ENCODE measurements around the gene LMBR1L. TPM values are rescaled to one million over a fixed set of nuclear protein-coding genes. Genes with fewer than 3 reads are reported as not detected.

Gene LMBR1L
- total RNA-seq, 1 experiment from 2014 or later: 55.1 TPM

DNA sequence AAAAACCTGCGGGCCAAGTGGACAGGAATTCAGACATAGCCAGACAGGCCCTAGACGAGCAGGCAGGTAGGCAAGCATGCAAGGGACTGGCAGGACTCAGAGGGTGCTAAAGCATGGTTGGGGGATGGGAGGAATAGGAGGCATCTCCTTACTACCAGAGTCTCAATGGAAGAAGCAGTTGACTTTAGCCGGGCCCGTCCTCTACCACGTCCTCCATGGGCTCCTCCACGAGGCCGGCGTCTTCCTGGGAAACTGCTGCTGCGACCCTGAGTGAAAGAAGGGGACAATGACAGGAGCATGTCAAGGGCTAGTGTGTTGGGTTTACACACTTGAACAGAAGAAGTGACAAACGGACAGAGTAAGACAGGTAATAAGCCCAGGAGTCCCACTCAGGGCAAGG is 61.7 kb downstream of the LMBR1L start:
- Mint-ChIP-seq H3K4me1 (no peaks in the 10 kb centered on the region), H3K4me3 (no peak overlapping the region; a peak in 1 of 5 replicates), H3K36me3 (ENCODE audit: insufficient read depth in 1 of 3, low read depth in 3 of 3) (peaks cover 76 to 97% (median 97%) of the 10 kb centered on the region in 3 experiments), H3K9me3 (no peaks in the 10 kb centered on the region), H3K27me3 (ENCODE audit: low read depth) (no peaks in the 10 kb centered on the region), H3K27ac (peak overlapping the region in 1 of 3 experiments; percentile 70; a peak in 1 of 7 replicates)
- no peak for DNase-seq
- Histone ChIP-seq H3K23me2 (ENCODE audit: insufficient read length, low read depth, low read length, poor library complexity, severe bottlenecking) (no peaks in the 10 kb centered on the region), H3K9me3 (ENCODE audit: control insufficient read depth, low read depth, low read length) (no peaks in the 10 kb centered on the region), H3K56ac (ENCODE audit: insufficient read length, low read depth, low read length) (no peak overlapping the region), H3K9ac (ENCODE audit: extremely low read depth, insufficient read length, low read length) (no peak overlapping the region), H3K18ac (ENCODE audit: insufficient read length, low read depth, low read length) (no peak overlapping the region), H3K4me2 (ENCODE audit: insufficient read depth, insufficient read length, low read length) (no peak overlapping the region), H2BK120ac (ENCODE audit: low read depth, low read length, poor library complexity, severe bottlenecking) (no peak overlapping the region), H4K8ac (replicated peaks; ENCODE audit: insufficient read length, low read depth, low read length) (no peak overlapping the region), H4K5ac (ENCODE audit: insufficient read length, low read depth, low read length) (no peak overlapping the region), H2BK20ac (ENCODE audit: low read depth, low read length, poor library complexity, severe bottlenecking) (no peak overlapping the region), H3K14ac (ENCODE audit: insufficient read depth, low read length) (no peak overlapping the region), H3K23ac (ENCODE audit: insufficient read length, low read depth, low read length) (no peak overlapping the region), H2BK5ac (ENCODE audit: insufficient read length, low read length) (no peak overlapping the region), H3K79me2 (ENCODE audit: insufficient read depth, low read length) (no peaks in the 10 kb centered on the region), H2AFZ (ENCODE audit: low read length) (no peak overlapping the region), H3K4me1 (ENCODE audit: insufficient read depth, low read length) (no peaks in the 10 kb centered on the region), H4K20me1 (ENCODE audit: control insufficient read depth, insufficient read depth, insufficient read length) (no peaks in the 10 kb centered on the region), H2BK12ac (ENCODE audit: insufficient read length, low read depth, low read length) (no peak overlapping the region), H3K4ac (ENCODE audit: low read depth, low read length) (no peak overlapping the region), H3K27ac (ENCODE audit: insufficient read length, low read depth, low read length) (no peak overlapping the region), H2AK5ac (ENCODE audit: insufficient read length, low read length) (no peak overlapping the region), H2BK15ac (ENCODE audit: low read depth, low read length) (no peak overlapping the region), H3K79me1 (ENCODE audit: insufficient read depth, low read depth, low read length, poor library complexity, severe bottlenecking) (no peaks in the 10 kb centered on the region), H3T11ph (ENCODE audit: low read length) (no peak overlapping the region), H4K91ac (ENCODE audit: insufficient read length, low read depth, low read length) (no peak overlapping the region), H3K27me3 (ENCODE audit: insufficient read depth, low read length) (no peaks in the 10 kb centered on the region)
- no CpG with 5 or more reads among the region's 10 CpGs for WGBS (ENCODE audit: extremely low coverage, insufficient read length, low lambda C conversion rate)
- TF ChIP-seq, protein P1, sequence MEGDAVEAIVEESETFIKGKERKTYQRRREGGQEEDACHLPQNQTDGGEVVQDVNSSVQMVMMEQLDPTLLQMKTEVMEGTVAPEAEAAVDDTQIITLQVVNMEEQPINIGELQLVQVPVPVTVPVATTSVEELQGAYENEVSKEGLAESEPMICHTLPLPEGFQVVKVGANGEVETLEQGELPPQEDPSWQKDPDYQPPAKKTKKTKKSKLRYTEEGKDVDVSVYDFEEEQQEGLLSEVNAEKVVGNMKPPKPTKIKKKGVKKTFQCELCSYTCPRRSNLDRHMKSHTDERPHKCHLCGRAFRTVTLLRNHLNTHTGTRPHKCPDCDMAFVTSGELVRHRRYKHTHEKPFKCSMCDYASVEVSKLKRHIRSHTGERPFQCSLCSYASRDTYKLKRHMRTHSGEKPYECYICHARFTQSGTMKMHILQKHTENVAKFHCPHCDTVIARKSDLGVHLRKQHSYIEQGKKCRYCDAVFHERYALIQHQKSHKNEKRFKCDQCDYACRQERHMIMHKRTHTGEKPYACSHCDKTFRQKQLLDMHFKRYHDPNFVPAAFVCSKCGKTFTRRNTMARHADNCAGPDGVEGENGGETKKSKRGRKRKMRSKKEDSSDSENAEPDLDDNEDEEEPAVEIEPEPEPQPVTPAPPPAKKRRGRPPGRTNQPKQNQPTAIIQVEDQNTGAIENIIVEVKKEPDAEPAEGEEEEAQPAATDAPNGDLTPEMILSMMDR (conservative IDR thresholded peaks at IDR 0.05): no peak

Other genes starting within 250 kb of the LMBR1L start
- gene RND1, start 245.0 kb downstream of the LMBR1L start, total RNA-seq (2021): 9.5 and 9.7 TPM in 2 replicates
- gene FKBP11, start 185.4 kb downstream of the LMBR1L start, total RNA-seq (2021): 40.8 and 43.6 TPM in 2 replicates
- gene ARF3, start 153.4 kb downstream of the LMBR1L start, total RNA-seq (2021): 254 and 263 TPM in 2 replicates
- 0.37 and 0.53 TPM in 2 replicates for gene WNT10B, start 139.1 kb downstream of the LMBR1L start, total RNA-seq (2021)
- not detected in 2 replicates for gene WNT1, start 132.5 kb downstream of the LMBR1L start, total RNA-seq (2021)
- gene DDN, start 111.5 kb downstream of the LMBR1L start, total RNA-seq (2021): 0.35 and 0.39 TPM in 2 replicates
- gene PRKAG1, start 92.1 kb downstream of the LMBR1L start, total RNA-seq (2021): 34.8 and 36.7 TPM in 2 replicates
- 83.9 and 93.7 TPM in 2 replicates for gene KMT2D, start 50.1 kb downstream of the LMBR1L start, total RNA-seq (2021)
- gene RHEBL1, start 40.9 kb downstream of the LMBR1L start, total RNA-seq (2021): 4.0 and 4.1 TPM in 2 replicates
- gene DHH, start 16.0 kb downstream of the LMBR1L start, total RNA-seq (2021): 0.13 and 0.20 TPM in 2 replicates
- 2,063 and 2,102 TPM in 2 replicates for gene TUBA1B, start 20.5 kb upstream of the LMBR1L start, total RNA-seq (2021)
- 148 and 149 TPM in 2 replicates for gene TUBA1A, start 78.2 kb upstream of the LMBR1L start, total RNA-seq (2021)
- gene TUBA1C, start 154.2 kb upstream of the LMBR1L start, total RNA-seq (2021): 660 and 684 TPM in 2 replicates
- 1.1 and 2.2 TPM in 2 replicates for gene PRPH, start 184.3 kb upstream of the LMBR1L start, total RNA-seq (2021)
- 70.5 and 75.3 TPM in 2 replicates for gene TROAP, start 212.4 kb upstream of the LMBR1L start, total RNA-seq (2021)
- 1.2 and 1.9 TPM in 2 replicates for gene C1QL4, start 226.3 kb upstream of the LMBR1L start, total RNA-seq (2021)
- gene DNAJC22, start 236.0 kb upstream of the LMBR1L start, total RNA-seq (2021): 2.6 and 3.2 TPM in 2 replicates

Measured in H9 (cell line).